Measurements from ENCODE around the gene IGFLR1. TPM values are rescaled to one million over a fixed set of nuclear protein-coding genes. Genes with fewer than 3 reads are reported as not detected.
"Not testable (repeated sequence)": the region's sequence is repeated elsewhere in the genome, so short reads cannot be mapped to it uniquely, and the experiment has no call there.

IGFLR1 gene
- total RNA-seq, 1 donor from 2014 or later = 6.3 TPM

DNA sequence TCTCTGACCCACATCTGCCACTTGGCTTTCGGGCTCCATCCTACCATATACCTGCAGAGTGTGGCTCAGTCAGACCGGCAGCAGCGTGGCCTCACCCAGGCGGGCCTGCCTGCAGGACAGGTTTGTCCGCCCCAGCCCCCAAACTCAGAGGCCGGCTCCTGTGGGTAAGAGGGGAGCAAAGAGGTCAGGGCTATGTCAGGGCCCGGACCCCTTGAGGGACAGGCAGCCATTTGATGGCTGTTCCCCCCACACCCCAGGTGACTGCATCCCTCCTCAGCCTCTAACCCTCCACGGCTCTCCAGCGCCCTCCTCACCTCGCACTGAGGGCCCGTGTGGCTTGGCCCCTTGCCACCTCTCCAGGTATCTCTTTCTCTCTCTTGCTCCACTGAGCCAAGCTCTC is 50.2 kb downstream of the IGFLR1 start:
- TF ChIP-seq, protein P1, sequence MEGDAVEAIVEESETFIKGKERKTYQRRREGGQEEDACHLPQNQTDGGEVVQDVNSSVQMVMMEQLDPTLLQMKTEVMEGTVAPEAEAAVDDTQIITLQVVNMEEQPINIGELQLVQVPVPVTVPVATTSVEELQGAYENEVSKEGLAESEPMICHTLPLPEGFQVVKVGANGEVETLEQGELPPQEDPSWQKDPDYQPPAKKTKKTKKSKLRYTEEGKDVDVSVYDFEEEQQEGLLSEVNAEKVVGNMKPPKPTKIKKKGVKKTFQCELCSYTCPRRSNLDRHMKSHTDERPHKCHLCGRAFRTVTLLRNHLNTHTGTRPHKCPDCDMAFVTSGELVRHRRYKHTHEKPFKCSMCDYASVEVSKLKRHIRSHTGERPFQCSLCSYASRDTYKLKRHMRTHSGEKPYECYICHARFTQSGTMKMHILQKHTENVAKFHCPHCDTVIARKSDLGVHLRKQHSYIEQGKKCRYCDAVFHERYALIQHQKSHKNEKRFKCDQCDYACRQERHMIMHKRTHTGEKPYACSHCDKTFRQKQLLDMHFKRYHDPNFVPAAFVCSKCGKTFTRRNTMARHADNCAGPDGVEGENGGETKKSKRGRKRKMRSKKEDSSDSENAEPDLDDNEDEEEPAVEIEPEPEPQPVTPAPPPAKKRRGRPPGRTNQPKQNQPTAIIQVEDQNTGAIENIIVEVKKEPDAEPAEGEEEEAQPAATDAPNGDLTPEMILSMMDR (conservative IDR thresholded peaks at IDR 0.05) = no peak
- Mint-ChIP-seq H3K27me3 (ENCODE audit: low read depth) (no peaks in the 10 kb centered on the region), H3K4me3 (no peak overlapping the region), H3K36me3 (ENCODE audit: low read depth) (no peaks in the 10 kb centered on the region), H3K9me3 (no peaks in the 10 kb centered on the region), H3K4me1 (peaks cover 4% of the 10 kb centered on the region), H3K27ac (ENCODE audit: unreplicated experiment) (no peak overlapping the region)
- DNase-seq (ENCODE audit: low read depth, low spot score) = no peak

DNA sequence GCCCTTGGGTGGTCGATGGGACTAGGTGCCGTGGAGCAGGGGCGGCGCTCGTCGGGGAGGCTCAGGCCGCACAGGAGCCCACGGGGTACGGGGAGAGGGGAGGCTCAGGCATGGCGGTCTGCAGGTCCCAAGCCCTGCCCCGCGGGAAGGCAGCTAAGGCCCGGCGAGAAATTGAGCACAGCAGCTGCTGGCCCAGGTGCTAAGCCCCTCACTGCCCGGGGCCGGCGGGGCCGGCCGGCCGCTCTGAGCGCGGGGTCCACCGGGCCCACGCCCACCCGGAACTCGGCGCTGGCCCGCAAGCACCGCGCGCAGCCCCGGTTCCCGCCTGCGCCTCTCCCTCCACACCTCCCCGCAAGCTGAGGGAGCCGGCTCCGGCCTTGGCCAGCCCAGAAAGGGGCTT is 51.1 kb downstream of the IGFLR1 start:
- H3K27me3 Mint-ChIP-seq (ENCODE audit: low read depth); H3K36me3 Mint-ChIP-seq (ENCODE audit: low read depth); H3K4me3 Mint-ChIP-seq; DNase-seq (ENCODE audit: low read depth, low spot score); H3K27ac Mint-ChIP-seq (ENCODE audit: unreplicated experiment); H3K9me3 Mint-ChIP-seq; H3K4me1 Mint-ChIP-seq: not testable (repeated sequence)

DNA sequence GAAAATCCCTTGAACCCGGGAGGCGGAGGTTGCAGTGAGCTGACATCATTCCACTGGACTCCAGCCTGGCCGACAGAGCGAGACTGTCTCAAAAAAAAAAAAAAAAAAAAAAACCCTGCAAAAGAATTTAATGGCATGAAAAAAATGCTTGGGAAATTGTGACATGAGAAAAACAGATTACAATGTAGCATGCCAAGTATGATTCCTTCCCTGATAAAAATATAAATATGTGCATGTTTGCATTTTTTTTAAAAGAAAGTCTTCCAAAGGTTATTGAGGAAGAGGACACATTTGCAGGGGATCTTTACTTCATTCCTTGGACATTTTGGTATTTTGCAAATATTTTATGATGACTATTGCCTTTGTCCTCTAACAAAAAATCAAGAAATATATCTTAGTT is 52.4 kb downstream of the IGFLR1 start:
- Mint-ChIP-seq H3K27ac (ENCODE audit: unreplicated experiment) (no peak overlapping the region), H3K9me3 (no peaks in the 10 kb centered on the region), H3K36me3 (ENCODE audit: low read depth) (no peaks in the 10 kb centered on the region), H3K4me3 (no peak overlapping the region), H3K27me3 (ENCODE audit: low read depth) (no peaks in the 10 kb centered on the region), H3K4me1 (peaks cover 4% of the 10 kb centered on the region)
- TF ChIP-seq, protein P1 (conservative IDR thresholded peaks at IDR 0.05) = no peak
- DNase-seq (ENCODE audit: low read depth, low spot score) = no peak

Other genes with a start within 250 kb of the IGFLR1 start
- gene DMKN, start 228.8 kb downstream of the IGFLR1 start, total RNA-seq = not detected in 2 replicates
- 0.20 and 0.21 TPM in 2 replicates for gene SBSN, start 214.1 kb downstream of the IGFLR1 start, total RNA-seq
- not detected in 2 replicates for gene GAPDHS, start 209.0 kb downstream of the IGFLR1 start, total RNA-seq
- gene TMEM147, start 196.8 kb downstream of the IGFLR1 start, total RNA-seq = 95.1 and 105 TPM in 2 replicates
- gene ATP4A, start 178.8 kb downstream of the IGFLR1 start, total RNA-seq = not detected in 2 replicates
- gene PMIS2, start 156.3 kb downstream of the IGFLR1 start, total RNA-seq = not detected in 2 replicates
- 52.8 and 55.9 TPM in 2 replicates for gene HAUS5, start 129.7 kb downstream of the IGFLR1 start, total RNA-seq
- 88.1 and 96.8 TPM in 2 replicates for gene RBM42, start 113.4 kb downstream of the IGFLR1 start, total RNA-seq
- gene ETV2, start 100.7 kb downstream of the IGFLR1 start, total RNA-seq = 1.7 and 1.8 TPM in 2 replicates
- 329 and 339 TPM in 2 replicates for gene COX6B1, start 94.1 kb downstream of the IGFLR1 start, total RNA-seq
- gene UPK1A, start 75.9 kb downstream of the IGFLR1 start, total RNA-seq = not detected in 2 replicates
- gene ZBTB32, start 37.9 kb downstream of the IGFLR1 start, total RNA-seq = not detected in 2 replicates
- gene KMT2B, start 24.4 kb downstream of the IGFLR1 start, total RNA-seq = 60.1 and 64.2 TPM in 2 replicates
- 19.4 and 21.6 TPM in 2 replicates for gene U2AF1L4, start 3.0 kb upstream of the IGFLR1 start, total RNA-seq
- 67.3 and 69.2 TPM in 2 replicates for gene PSENEN, start 3.2 kb upstream of the IGFLR1 start, total RNA-seq
- 7.5 and 12.5 TPM in 2 replicates for gene LIN37, start 6.1 kb upstream of the IGFLR1 start, total RNA-seq
- gene HSPB6, start 14.6 kb upstream of the IGFLR1 start, total RNA-seq = 0.37 and 0.64 TPM in 2 replicates
- 63.4 and 64.0 TPM in 2 replicates for gene PROSER3, start 15.7 kb upstream of the IGFLR1 start, total RNA-seq
- 109 and 110 TPM in 2 replicates for gene ARHGAP33, start 33.1 kb upstream of the IGFLR1 start, total RNA-seq
- not detected in 2 replicates for gene PRODH2, start 70.4 kb upstream of the IGFLR1 start, total RNA-seq
- not detected in 2 replicates for gene NPHS1, start 110.1 kb upstream of the IGFLR1 start, total RNA-seq
- 4.5 and 5.2 TPM in 2 replicates for gene KIRREL2, start 114.5 kb upstream of the IGFLR1 start, total RNA-seq
- 140 and 143 TPM in 2 replicates for gene APLP1, start 126.1 kb upstream of the IGFLR1 start, total RNA-seq
- 6.4 and 8.0 TPM in 2 replicates for gene NFKBID, start 158.1 kb upstream of the IGFLR1 start, total RNA-seq
- not detected in 2 replicates for gene HCST, start 160.1 kb upstream of the IGFLR1 start, total RNA-seq
- gene TYROBP, start 165.8 kb upstream of the IGFLR1 start, total RNA-seq = not detected in 2 replicates
- gene LRFN3, start 193.9 kb upstream of the IGFLR1 start, total RNA-seq = 33.9 and 36.0 TPM in 2 replicates